ENCODE results near the gene LNP1. TPM values are rescaled to one million over a fixed set of nuclear protein-coding genes. Genes with fewer than 3 reads are reported as not detected.

Gene LNP1
- total and polyA plus RNA-seq, 2 of the 13 experiments (the other 11 are each of a cell fraction or from before 2014, with no cell fraction given), result 3.6 to 7.0 TPM

DNA sequence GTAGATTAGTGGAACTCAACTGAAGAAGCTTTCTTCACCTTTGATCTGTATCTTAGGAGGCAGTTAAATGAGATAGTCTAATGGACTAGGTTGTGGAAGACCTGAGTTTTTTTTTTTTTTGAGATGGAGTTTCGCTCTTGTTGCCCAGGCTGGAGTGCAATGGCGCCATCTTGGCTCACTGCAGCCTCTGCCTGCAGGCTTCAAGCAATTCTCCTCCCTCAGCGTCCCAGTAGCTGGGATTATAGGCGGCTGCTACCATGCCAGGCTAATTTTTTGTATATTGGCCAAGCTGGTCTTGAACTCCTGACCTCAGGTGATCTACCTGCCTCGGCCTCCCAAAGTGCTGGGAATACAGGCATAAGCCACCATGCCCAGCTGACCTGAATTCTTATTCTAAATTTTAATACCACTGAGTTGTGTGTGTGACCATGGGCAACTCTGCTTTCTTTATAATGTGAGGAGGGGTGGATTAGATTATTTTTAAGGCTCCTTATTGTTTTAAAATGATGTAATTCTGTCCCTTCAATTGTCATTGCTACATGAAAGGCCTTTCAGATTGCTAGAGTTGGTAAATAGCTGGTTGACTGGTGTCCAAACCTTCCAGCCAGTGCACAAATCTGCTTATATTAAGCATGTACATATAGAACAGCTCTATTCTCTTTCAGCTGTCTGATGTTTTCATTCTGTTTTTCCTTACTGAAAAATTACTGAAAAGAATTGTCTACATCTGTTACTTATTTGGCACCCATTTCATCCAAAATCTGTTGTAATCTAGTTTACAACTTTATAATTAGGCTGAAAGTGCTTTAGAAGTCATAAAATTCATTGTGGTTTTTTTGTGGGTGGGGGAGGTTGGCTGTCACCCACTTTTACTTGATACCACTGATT is 2.3 kb downstream of the LNP1 start (continued):
- TF ChIP-seq, protein P1, sequence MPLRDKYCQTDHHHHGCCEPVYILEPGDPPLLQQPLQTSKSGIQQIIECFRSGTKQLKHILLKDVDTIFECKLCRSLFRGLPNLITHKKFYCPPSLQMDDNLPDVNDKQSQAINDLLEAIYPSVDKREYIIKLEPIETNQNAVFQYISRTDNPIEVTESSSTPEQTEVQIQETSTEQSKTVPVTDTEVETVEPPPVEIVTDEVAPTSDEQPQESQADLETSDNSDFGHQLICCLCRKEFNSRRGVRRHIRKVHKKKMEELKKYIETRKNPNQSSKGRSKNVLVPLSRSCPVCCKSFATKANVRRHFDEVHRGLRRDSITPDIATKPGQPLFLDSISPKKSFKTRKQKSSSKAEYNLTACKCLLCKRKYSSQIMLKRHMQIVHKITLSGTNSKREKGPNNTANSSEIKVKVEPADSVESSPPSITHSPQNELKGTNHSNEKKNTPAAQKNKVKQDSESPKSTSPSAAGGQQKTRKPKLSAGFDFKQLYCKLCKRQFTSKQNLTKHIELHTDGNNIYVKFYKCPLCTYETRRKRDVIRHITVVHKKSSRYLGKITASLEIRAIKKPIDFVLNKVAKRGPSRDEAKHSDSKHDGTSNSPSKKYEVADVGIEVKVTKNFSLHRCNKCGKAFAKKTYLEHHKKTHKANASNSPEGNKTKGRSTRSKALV (CRISPR knock-in tag; IDR thresholded peaks at IDR 0.05), result no peak
- TF ChIP-seq RCOR2 (CRISPR knock-in tag; IDR thresholded peaks at IDR 0.05), result no peak
- TF ChIP-seq ZBTB1 (CRISPR knock-in tag; IDR thresholded peaks at IDR 0.05; ENCODE audit: borderline replicate concordance), result no peak
- 0 out of 2 replicates have a peak, but pooled peaks have one; percentile 29 for TF ChIP-seq MTF2 (CRISPR knock-in tag; IDR thresholded peaks at IDR 0.05; ENCODE audit: borderline replicate concordance)
- TF ChIP-seq PLRG1 (conservative IDR thresholded peaks at IDR 0.05), result no peak
- TF ChIP-seq, protein P2, sequence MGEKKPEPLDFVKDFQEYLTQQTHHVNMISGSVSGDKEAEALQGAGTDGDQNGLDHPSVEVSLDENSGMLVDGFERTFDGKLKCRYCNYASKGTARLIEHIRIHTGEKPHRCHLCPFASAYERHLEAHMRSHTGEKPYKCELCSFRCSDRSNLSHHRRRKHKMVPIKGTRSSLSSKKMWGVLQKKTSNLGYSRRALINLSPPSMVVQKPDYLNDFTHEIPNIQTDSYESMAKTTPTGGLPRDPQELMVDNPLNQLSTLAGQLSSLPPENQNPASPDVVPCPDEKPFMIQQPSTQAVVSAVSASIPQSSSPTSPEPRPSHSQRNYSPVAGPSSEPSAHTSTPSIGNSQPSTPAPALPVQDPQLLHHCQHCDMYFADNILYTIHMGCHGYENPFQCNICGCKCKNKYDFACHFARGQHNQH (CRISPR knock-in tag; IDR thresholded peaks at IDR 0.05), result no peak
- TF ChIP-seq YEATS2 (CRISPR knock-in tag; IDR thresholded peaks at IDR 0.05; ENCODE audit: borderline replicate concordance), result no peak
- TF ChIP-seq ZNF350 (CRISPR knock-in tag; IDR thresholded peaks at IDR 0.05; ENCODE audit: borderline replicate concordance, low read depth), result no peak
- no peak for TF ChIP-seq PAWR (CRISPR knock-in tag; IDR thresholded peaks at IDR 0.05; ENCODE audit: borderline replicate concordance)
- TF ChIP-seq ZNF883 (CRISPR knock-in tag; IDR thresholded peaks at IDR 0.05; ENCODE audit: not compliant biosample characterization), result no peak
- no peak for TF ChIP-seq NFIC (IDR thresholded peaks at IDR 0.05; ENCODE audit: low read length)
- no peak for TF ChIP-seq TOE1 (CRISPR knock-in tag; IDR thresholded peaks at IDR 0.05)
- no peak for TF ChIP-seq MBNL3 (CRISPR knock-in tag; conservative IDR thresholded peaks at IDR 0.05)
- no peak for TF ChIP-seq ZNF768 (CRISPR knock-in tag; IDR thresholded peaks at IDR 0.05)
- no peak for TF ChIP-seq SOX6 (IDR thresholded peaks at IDR 0.05)
- no peak for TF ChIP-seq SOX6 (CRISPR knock-in tag; IDR thresholded peaks at IDR 0.05)
- no peak for TF ChIP-seq ZNF549 (CRISPR knock-in tag; IDR thresholded peaks at IDR 0.05)
- TF ChIP-seq, protein P3, sequence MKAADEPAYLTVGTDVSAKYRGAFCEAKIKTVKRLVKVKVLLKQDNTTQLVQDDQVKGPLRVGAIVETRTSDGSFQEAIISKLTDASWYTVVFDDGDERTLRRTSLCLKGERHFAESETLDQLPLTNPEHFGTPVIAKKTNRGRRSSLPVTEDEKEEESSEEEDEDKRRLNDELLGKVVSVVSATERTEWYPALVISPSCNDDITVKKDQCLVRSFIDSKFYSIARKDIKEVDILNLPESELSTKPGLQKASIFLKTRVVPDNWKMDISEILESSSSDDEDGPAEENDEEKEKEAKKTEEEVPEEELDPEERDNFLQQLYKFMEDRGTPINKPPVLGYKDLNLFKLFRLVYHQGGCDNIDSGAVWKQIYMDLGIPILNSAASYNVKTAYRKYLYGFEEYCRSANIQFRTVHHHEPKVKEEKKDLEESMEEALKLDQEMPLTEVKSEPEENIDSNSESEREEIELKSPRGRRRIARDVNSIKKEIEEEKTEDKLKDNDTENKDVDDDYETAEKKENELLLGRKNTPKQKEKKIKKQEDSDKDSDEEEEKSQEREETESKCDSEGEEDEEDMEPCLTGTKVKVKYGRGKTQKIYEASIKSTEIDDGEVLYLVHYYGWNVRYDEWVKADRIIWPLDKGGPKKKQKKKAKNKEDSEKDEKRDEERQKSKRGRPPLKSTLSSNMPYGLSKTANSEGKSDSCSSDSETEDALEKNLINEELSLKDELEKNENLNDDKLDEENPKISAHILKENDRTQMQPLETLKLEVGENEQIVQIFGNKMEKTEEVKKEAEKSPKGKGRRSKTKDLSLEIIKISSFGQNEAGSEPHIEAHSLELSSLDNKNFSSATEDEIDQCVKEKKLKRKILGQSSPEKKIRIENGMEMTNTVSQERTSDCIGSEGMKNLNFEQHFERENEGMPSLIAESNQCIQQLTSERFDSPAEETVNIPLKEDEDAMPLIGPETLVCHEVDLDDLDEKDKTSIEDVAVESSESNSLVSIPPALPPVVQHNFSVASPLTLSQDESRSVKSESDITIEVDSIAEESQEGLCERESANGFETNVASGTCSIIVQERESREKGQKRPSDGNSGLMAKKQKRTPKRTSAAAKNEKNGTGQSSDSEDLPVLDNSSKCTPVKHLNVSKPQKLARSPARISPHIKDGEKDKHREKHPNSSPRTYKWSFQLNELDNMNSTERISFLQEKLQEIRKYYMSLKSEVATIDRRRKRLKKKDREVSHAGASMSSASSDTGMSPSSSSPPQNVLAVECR (CRISPR knock-in tag; IDR thresholded peaks at IDR 0.05; ENCODE audit: borderline replicate concordance), result peak; percentile 22; the same call in 1 of the 2 replicates
- no peak for TF ChIP-seq TSC22D2 (CRISPR knock-in tag; IDR thresholded peaks at IDR 0.05; ENCODE audit: borderline replicate concordance)
- TF ChIP-seq ZFP62 (CRISPR knock-in tag; IDR thresholded peaks at IDR 0.05), result no peak
- TF ChIP-seq CBX5 (CRISPR knock-in tag; IDR thresholded peaks at IDR 0.05; ENCODE audit: borderline replicate concordance), result no peak
- TF ChIP-seq CBX1 (IDR thresholded peaks at IDR 0.05; ENCODE audit: low read depth), result no peak
- no peak for TF ChIP-seq GABPA (IDR thresholded peaks at IDR 0.05; ENCODE audit: low read depth, low read length)
- TF ChIP-seq GABPA (CRISPR knock-in tag; IDR thresholded peaks at IDR 0.05; ENCODE audit: low read depth), result peak; percentile 29; the same call in 1 of the 2 replicates
